SH-SY5Y (cell line): ENCODE results near the gene SMYD4.

ENCODE experiments used
- GATA2 ChIP-seq: IDR thresholded peaks from 2 replicates; pipeline ENCODE4 v1.6.1; 2011; ENCODE audit warnings: mild to moderate bottlenecking, low read depth, low read length
- GATA3 ChIP-seq: IDR thresholded peaks from 2 replicates; pipeline ENCODE4 v1.6.1; 2011; ENCODE audit warnings: low read depth, mild to moderate bottlenecking, low read length, moderate library complexity

SMYD4 gene

GRCh38 chr17:1755252-1755826 lies 74.4 kb downstream of the SMYD4 start:
- TF ChIP-seq GATA2 (no peak), GATA3 (no peak)

- TF ChIP-seq GATA3 (no peak), GATA2 (no peak)
These were observed 75.1 kb downstream of the SMYD4 start for GRCh38 chr17:1754430-1755112.

- TF ChIP-seq GATA3 = no peak
- TF ChIP-seq GATA2 = no peak
These were observed 75.8 kb downstream of the SMYD4 start for GRCh38 chr17:1753767-1754429.

GRCh38 chr17:1752425-1753262 lies 77.1 kb downstream of the SMYD4 start:
- TF ChIP-seq GATA2 = no peak
- no peak for TF ChIP-seq GATA3

- TF ChIP-seq GATA3 (no peak), GATA2 (no peak)
These were observed 79.1 kb downstream of the SMYD4 start for GRCh38 chr17:1750628-1751027.

GRCh38 chr17:1746975-1747543 lies 82.6 kb downstream of the SMYD4 start:
- TF ChIP-seq GATA2 (no peak), GATA3 (no peak)

- no peak for TF ChIP-seq GATA2
- TF ChIP-seq GATA3 = no peak
These were observed 84.1 kb downstream of the SMYD4 start for GRCh38 chr17:1745513-1746020.

- TF ChIP-seq GATA3 (no peak), GATA2 (no peak)
These were observed 84.9 kb downstream of the SMYD4 start for GRCh38 chr17:1744551-1745512.

GRCh38 chr17:1743088-1743439 lies 86.6 kb downstream of the SMYD4 start:
- no peak for TF ChIP-seq GATA2
- no peak for TF ChIP-seq GATA3

- no peak for TF ChIP-seq GATA3
- TF ChIP-seq GATA2 = no peak
These were observed 87.2 kb downstream of the SMYD4 start, which contains the start of gene SERPINF2 for GRCh38 chr17:1742371-1743087. TSS of gene SERPINF2 (plus strand) at chr17:1742871. CDS start at chr17:1744996, 2,125 bp downstream.

GRCh38 chr17:1737531-1738291 lies 92.0 kb downstream of the SMYD4 start:
- TF ChIP-seq GATA3 = no peak
- no peak for TF ChIP-seq GATA2
